IPS-20b (cell line): ENCODE results near the gene SBK2.

Experiments
- H3K27ac ChIP-seq: one replicate; pipeline ENCODE4 v1.5.1; 2013; ENCODE audit warnings: low read length
- H3K27me3 ChIP-seq: 2 replicates; pipeline ENCODE4 v1.6.1; 2013; ENCODE audit warnings: mild to moderate bottlenecking, low read length, inconsistent platforms; ENCODE audit not compliant: insufficient read depth
- H3K36me3 ChIP-seq: 2 replicates; pipeline ENCODE4 v1.6.1; 2013; ENCODE audit warnings: low read depth, mild to moderate bottlenecking, inconsistent platforms, low read length, moderate library complexity; ENCODE audit not compliant: insufficient read depth
- H3K4me1 ChIP-seq: 2 replicates; pipeline ENCODE4 v1.6.1; 2013; ENCODE audit warnings: mild to moderate bottlenecking, control low read depth, inconsistent platforms, low read length, moderate library complexity; ENCODE audit not compliant: insufficient read depth
- H3K4me3 ChIP-seq: 2 replicates; pipeline ENCODE4 v1.5.1; 2013; ENCODE audit warnings: mild to moderate bottlenecking, low read length, inconsistent platforms
- H3K9ac ChIP-seq: 2 replicates; pipeline ENCODE4 v1.6.1; 2013; ENCODE audit warnings: low read depth, mild to moderate bottlenecking, inconsistent platforms, low read length, moderate library complexity
- H3K9me3 ChIP-seq: 2 replicates; pipeline ENCODE4 v1.6.1; 2013; ENCODE audit warnings: mild to moderate bottlenecking, low read depth, low read length, inconsistent platforms; ENCODE audit not compliant: insufficient read depth

Gene SBK2

GRCh38 chr19:55494172-55494761 is 42.7 kb downstream of the SBK2 start:
- H3K36me3 ChIP-seq, result no peaks in the 10 kb centered on the region
- H3K4me3 ChIP-seq, result no peak overlapping the region
- H3K9me3 ChIP-seq, result no peaks in the 10 kb centered on the region
- H3K4me1 ChIP-seq, result peaks cover 10% of the 10 kb centered on the region
- no peak overlapping the region for H3K9ac ChIP-seq
- H3K27me3 ChIP-seq, result peaks cover 10% of the 10 kb centered on the region; the same call in 1 of the 2 replicates
- H3K27ac ChIP-seq, result no peak overlapping the region

- Histone ChIP-seq H3K27me3 (0 out of 2 replicates have a peak, but pooled peaks cover 6% of the 10 kb centered on the region), H3K4me3 (no peak overlapping the region), H3K36me3 (no peaks in the 10 kb centered on the region), H3K9ac (no peak overlapping the region), H3K9me3 (no peaks in the 10 kb centered on the region), H3K4me1 (peaks cover 10% of the 10 kb centered on the region), H3K27ac (no peak overlapping the region)
Observed at GRCh38 chr19:55493645-55494171, 43.2 kb downstream of the SBK2 start.

- no peaks in the 10 kb centered on the region for H3K9me3 ChIP-seq
- no peaks in the 10 kb centered on the region for H3K36me3 ChIP-seq
- H3K4me3 ChIP-seq, result no peak overlapping the region
- H3K4me1 ChIP-seq, result peaks cover 14% of the 10 kb centered on the region
- 0 out of 2 replicates have a peak, but pooled peaks cover 2% of the 10 kb centered on the region for H3K27me3 ChIP-seq
- H3K9ac ChIP-seq, result no peak overlapping the region
- no peak overlapping the region for H3K27ac ChIP-seq
Observed at GRCh38 chr19:55493052-55493644, 43.8 kb downstream of the SBK2 start.

GRCh38 chr19:55492362-55492944 is 44.5 kb downstream of the SBK2 start:
- H3K9me3 ChIP-seq, result no peaks in the 10 kb centered on the region
- no peaks in the 10 kb centered on the region for H3K36me3 ChIP-seq
- H3K4me1 ChIP-seq, result peaks cover 18% of the 10 kb centered on the region
- no peak overlapping the region for H3K9ac ChIP-seq
- H3K27ac ChIP-seq, result no peak overlapping the region
- H3K4me3 ChIP-seq, result no peak overlapping the region
- H3K27me3 ChIP-seq, result no peaks in the 10 kb centered on the region

GRCh38 chr19:55491546-55492360 is 45.2 kb downstream of the SBK2 start:
- Histone ChIP-seq H3K27me3 (no peaks in the 10 kb centered on the region), H3K36me3 (no peaks in the 10 kb centered on the region), H3K4me3 (no peak overlapping the region), H3K27ac (no peak overlapping the region), H3K9me3 (no peaks in the 10 kb centered on the region), H3K4me1 (peaks cover 22% of the 10 kb centered on the region), H3K9ac (no peak overlapping the region)

GRCh38 chr19:55490478-55491432 is 46.2 kb downstream of the SBK2 start:
- H3K9ac ChIP-seq, result no peak overlapping the region
- H3K27me3 ChIP-seq, result no peaks in the 10 kb centered on the region
- no peaks in the 10 kb centered on the region for H3K9me3 ChIP-seq
- no peak overlapping the region for H3K27ac ChIP-seq
- H3K4me1 ChIP-seq, result peaks cover 20% of the 10 kb centered on the region
- H3K4me3 ChIP-seq, result no peak overlapping the region
- no peaks in the 10 kb centered on the region for H3K36me3 ChIP-seq

GRCh38 chr19:55489711-55490477 is 47.0 kb downstream of the SBK2 start:
- Histone ChIP-seq H3K4me1 (peaks cover 20% of the 10 kb centered on the region), H3K4me3 (no peak overlapping the region), H3K27ac (no peak overlapping the region), H3K36me3 (no peaks in the 10 kb centered on the region), H3K9me3 (no peaks in the 10 kb centered on the region), H3K27me3 (no peaks in the 10 kb centered on the region), H3K9ac (no peak overlapping the region)

GRCh38 chr19:55488986-55489710 is 47.8 kb downstream of the SBK2 start:
- Histone ChIP-seq H3K27ac (no peak overlapping the region), H3K4me1 (peaks cover 20% of the 10 kb centered on the region), H3K27me3 (no peaks in the 10 kb centered on the region), H3K9me3 (no peaks in the 10 kb centered on the region), H3K36me3 (no peaks in the 10 kb centered on the region), H3K9ac (no peak overlapping the region; the same call in 1 of the 2 replicates), H3K4me3 (no peak overlapping the region; the same call in 1 of the 2 replicates)

DNA sequence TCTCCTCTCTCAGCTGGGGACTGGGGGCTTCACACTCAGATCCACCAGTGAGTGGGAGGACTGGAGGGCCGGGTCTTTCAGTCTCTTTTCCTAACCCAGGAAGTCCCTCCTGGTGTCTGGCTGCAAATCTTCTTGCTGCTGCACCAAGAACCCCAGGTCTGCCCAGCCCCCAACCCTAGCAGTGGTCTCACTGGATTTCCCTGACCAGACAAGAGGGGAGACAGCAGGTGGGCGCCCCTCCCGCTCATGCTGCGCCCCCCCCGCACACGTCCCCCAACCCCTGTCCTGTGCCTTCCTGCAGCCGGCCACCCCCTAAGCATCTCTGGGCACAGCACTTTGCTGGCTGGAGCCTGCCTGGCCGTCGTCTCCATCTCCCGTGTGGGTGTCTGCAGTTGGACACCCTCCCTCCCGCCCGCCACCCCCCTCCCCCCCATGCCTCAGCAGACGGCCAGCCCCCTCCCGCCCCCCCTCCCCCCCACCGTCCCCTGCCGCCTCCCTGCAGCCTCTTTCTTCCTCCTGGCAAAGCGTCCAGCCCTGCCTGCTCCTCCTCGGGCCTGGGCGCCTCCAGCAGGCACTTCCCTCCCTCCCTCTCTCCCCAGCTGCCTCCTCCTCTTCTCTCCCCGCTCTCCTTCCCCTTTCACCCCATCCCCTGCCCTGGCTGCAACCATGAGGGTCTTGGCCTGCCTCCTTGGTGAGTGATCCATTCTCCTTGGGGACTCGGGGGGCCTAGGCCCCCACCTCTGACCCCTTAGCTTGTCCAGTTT is 48.8 kb downstream of the SBK2 start, which contains the start of gene SSC5D:
Gene SSC5D, plus strand, starts transcription at position 513 of the 764 bp plus-strand sequence. Its CDS starts 154 bp downstream, at position 667.
- H3K4me3 ChIP-seq, result peak within 1 kb of the TSS; percentile 64
- no peaks in the 10 kb centered on the region for H3K27me3 ChIP-seq
- H3K36me3 ChIP-seq, result no peaks in the 10 kb centered on the region
- H3K9ac ChIP-seq, result peak within 1 kb of the TSS; percentile 61; the same call in 1 of the 2 replicates
- peak within 1 kb of the TSS; percentile 8 for H3K27ac ChIP-seq
- H3K9me3 ChIP-seq, result no peaks in the 10 kb centered on the region
- peaks cover 20% of the 10 kb centered on the region for H3K4me1 ChIP-seq
